Panc1 (cell line): ENCODE data around the gene BICD2. TPM values are rescaled to one million over a fixed set of nuclear protein-coding genes. Genes with fewer than 3 reads are reported as not detected.

Experiments
- ATAC-seq: fragments of 200-7000 bp; cut with Tn5 transposase; 2 replicates; pipeline ENCODE4 v1.9.1; 2020; ENCODE audit warnings: mild to moderate bottlenecking, moderate library complexity
- BruUV-seq: library from RNA; stranded (reverse); fragments of 400-500 nt; replicated peaks from 2 replicates; lab custom pipeline; 2021; lab: Mats Ljungman, UMichigan
- CTCF ChIA-PET: fragments of 300-600 bp; sonication (Branson Sonifier 250); formaldehyde crosslinking; loops from one replicate; lab custom pipeline; 2022; ENCODE audit warnings: antibody characterized with exemption; lab: Charles Lee
- POLR2A ChIA-PET: fragments of 300-600 bp; sonication (Branson Sonifier 250); formaldehyde crosslinking; loops from one replicate; lab custom pipeline; 2022; ENCODE audit warnings: antibody characterized with exemption; lab: Charles Lee
- DNase-seq: peaks from one replicate; pipeline ENCODE4 v3.0.0-alpha.2; 2010; ENCODE audit warnings: low read depth, low spot score
- H3K27ac ChIP-seq: 2 replicates; pipeline ENCODE4 v1.5.1; 2011; ENCODE audit warnings: mild to moderate bottlenecking, low read length, inconsistent platforms
- H3K27me3 ChIP-seq: fragments of 200-500 bp; sonication (Bioruptor generic); 2 replicates; pipeline ENCODE4 v1.6.0; 2014; ENCODE audit warnings: low read length, inconsistent platforms; ENCODE audit not compliant: control insufficient read depth, insufficient read depth
- H3K36me3 ChIP-seq: fragments of 200-500 bp; sonication (Bioruptor generic); 2 replicates; pipeline ENCODE4 v1.5.1; 2014; ENCODE audit warnings: inconsistent platforms, mild to moderate bottlenecking, low read length, moderate library complexity; ENCODE audit not compliant: control insufficient read depth, insufficient read depth
- H3K4me1 ChIP-seq: 2 replicates; pipeline ENCODE4 v1.5.1; 2011; ENCODE audit warnings: inconsistent platforms, mild to moderate bottlenecking, low read length, moderate library complexity; ENCODE audit not compliant: control insufficient read depth, insufficient read depth
- H3K4me3 ChIP-seq, 2 experiments: 2 replicates each; pipeline ENCODE4 v1.5.1; 2011 to 2012; ENCODE audit warnings: low read depth in 2 of 2, low read length in 2 of 2, mild to moderate bottlenecking in 2 of 2, inconsistent platforms in 1 of 2, moderate library complexity in 1 of 2
- H3K9me3 ChIP-seq: fragments of 200-500 bp; sonication (Bioruptor generic); 2 replicates; pipeline ENCODE4 v1.5.1; 2014; ENCODE audit warnings: low read depth, mild to moderate bottlenecking, inconsistent platforms, low read length, moderate library complexity; ENCODE audit not compliant: control insufficient read depth, insufficient read depth
- POLR2AphosphoS5 ChIP-seq: IDR thresholded peaks from 2 replicates; pipeline ENCODE4 v1.6.1; 2012; ENCODE audit warnings: mild to moderate bottlenecking, low read depth, low read length, moderate library complexity
- SIN3A ChIP-seq: IDR thresholded peaks from 2 replicates; pipeline ENCODE4 v1.6.1; 2012; ENCODE audit warnings: low read depth, mild to moderate bottlenecking, low read length, moderate library complexity, borderline replicate concordance; ENCODE audit not compliant: insufficient read depth
- TCF7L2 ChIP-seq: IDR thresholded peaks from 2 replicates; pipeline ENCODE4 v1.6.1; 2011; ENCODE audit warnings: mild to moderate bottlenecking, low read depth, low read length, inconsistent platforms
- in situ Hi-C: cut with HindIII; loops from 2 replicates; pipeline ENCODE4 v1.10.0; 2016; ENCODE audit warnings: low sequenced_read_pairs, low pct_unique_long_range_greater_than_20kb
- intact Hi-C: fragments of 100-400 bp; cut with micrococcal nuclease; formaldehyde crosslinking; loops from one replicate; pipeline ENCODE4 v1.10.0; 2022; ENCODE audit not compliant: unreplicated experiment
- total RNA-seq: library from RNA; stranded (reverse); gene quantifications from one replicate; pipeline ENCODE4 v1.2.1, GENCODE V29; 2021; ENCODE audit not compliant: unreplicated experiment
- TF ChIP-seq, protein P1 (sequence below): fragments of 450-650 bp; IDR thresholded peaks from 2 replicates; pipeline ENCODE4 v1.5.1; 2017; ENCODE audit warnings: mild to moderate bottlenecking
- TF ChIP-seq, protein P2 (sequence below), 2 experiments: IDR thresholded peaks; 2 replicates each; pipeline ENCODE4 v1.6.1; 2011 to 2012; ENCODE audit warnings: low read depth in 2 of 2, control low read depth in 1 of 2, low read length in 1 of 2, mild to moderate bottlenecking in 1 of 2, moderate library complexity in 1 of 2; ENCODE audit not compliant: insufficient read depth in 1 of 2

BICD2 gene
- total RNA-seq, 1 experiment from 2014 or later, result 17.3 TPM

DNA sequence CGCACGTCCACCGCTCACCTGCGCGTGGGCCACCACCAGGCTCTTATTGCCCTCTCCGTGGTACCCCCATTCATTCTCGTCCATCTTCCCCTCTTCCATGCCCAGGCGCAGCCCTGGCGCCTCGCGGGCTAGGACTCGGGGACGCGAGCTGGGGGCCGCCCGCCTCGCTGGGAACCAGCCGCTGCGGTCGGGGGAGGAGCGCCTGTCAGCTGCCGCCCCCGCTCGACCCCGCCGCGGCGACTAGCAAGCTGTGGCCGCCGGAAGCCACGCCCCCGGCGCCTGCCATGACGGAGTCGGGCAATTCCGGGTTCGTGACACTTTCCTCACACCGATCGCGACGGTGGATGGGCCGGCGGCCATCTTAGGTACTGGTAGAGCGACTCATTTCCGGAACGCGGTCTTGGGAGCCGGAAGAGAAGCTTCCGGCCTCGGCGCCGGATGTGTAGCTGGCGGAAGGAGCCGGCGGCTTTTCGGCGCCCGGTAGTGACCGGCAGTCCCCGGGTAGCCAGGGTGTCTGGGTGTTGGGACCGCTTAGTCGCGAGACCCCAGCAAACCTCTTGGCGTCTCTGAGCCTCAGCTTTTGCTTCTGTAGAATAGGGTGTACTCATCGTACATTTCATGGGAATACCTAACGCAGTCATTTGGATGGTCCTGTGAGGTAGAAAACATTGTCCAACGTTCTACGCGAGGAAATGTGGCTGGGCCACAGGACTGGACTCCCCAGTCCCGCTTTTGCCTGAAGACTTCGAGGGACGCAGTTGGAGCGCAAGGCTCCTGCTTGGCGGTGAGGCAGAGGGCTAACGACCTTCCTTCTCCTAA lies 94.5 kb downstream of the BICD2 start, which contains the start of gene IPPK:
TSS of gene IPPK (minus strand) at position 242 of the 819 bp plus-strand sequence. CDS start at position 99, 143 bp downstream.
- CTCF ChIA-PET, result interaction anchor here (1.3 kb wide), 1 partner anchor 121 kb away, joined by 4 read pairs; no protein-coding TSS in a partner anchor
- BruUV-seq, result TSS peak; percentile 97
- peaks cover 6% of the 10 kb centered on the region; the same call in 1 of the 2 replicates for H3K36me3 ChIP-seq
- in situ Hi-C loops, result no loop called here
- TF ChIP-seq, protein P1, sequence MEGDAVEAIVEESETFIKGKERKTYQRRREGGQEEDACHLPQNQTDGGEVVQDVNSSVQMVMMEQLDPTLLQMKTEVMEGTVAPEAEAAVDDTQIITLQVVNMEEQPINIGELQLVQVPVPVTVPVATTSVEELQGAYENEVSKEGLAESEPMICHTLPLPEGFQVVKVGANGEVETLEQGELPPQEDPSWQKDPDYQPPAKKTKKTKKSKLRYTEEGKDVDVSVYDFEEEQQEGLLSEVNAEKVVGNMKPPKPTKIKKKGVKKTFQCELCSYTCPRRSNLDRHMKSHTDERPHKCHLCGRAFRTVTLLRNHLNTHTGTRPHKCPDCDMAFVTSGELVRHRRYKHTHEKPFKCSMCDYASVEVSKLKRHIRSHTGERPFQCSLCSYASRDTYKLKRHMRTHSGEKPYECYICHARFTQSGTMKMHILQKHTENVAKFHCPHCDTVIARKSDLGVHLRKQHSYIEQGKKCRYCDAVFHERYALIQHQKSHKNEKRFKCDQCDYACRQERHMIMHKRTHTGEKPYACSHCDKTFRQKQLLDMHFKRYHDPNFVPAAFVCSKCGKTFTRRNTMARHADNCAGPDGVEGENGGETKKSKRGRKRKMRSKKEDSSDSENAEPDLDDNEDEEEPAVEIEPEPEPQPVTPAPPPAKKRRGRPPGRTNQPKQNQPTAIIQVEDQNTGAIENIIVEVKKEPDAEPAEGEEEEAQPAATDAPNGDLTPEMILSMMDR, result no peak
- TF ChIP-seq TCF7L2 (peak; percentile 62; the same call in 1 of the 2 replicates), SIN3A (no peak), POLR2AphosphoS5 (peak; percentile 73)
- TF ChIP-seq, protein P2, sequence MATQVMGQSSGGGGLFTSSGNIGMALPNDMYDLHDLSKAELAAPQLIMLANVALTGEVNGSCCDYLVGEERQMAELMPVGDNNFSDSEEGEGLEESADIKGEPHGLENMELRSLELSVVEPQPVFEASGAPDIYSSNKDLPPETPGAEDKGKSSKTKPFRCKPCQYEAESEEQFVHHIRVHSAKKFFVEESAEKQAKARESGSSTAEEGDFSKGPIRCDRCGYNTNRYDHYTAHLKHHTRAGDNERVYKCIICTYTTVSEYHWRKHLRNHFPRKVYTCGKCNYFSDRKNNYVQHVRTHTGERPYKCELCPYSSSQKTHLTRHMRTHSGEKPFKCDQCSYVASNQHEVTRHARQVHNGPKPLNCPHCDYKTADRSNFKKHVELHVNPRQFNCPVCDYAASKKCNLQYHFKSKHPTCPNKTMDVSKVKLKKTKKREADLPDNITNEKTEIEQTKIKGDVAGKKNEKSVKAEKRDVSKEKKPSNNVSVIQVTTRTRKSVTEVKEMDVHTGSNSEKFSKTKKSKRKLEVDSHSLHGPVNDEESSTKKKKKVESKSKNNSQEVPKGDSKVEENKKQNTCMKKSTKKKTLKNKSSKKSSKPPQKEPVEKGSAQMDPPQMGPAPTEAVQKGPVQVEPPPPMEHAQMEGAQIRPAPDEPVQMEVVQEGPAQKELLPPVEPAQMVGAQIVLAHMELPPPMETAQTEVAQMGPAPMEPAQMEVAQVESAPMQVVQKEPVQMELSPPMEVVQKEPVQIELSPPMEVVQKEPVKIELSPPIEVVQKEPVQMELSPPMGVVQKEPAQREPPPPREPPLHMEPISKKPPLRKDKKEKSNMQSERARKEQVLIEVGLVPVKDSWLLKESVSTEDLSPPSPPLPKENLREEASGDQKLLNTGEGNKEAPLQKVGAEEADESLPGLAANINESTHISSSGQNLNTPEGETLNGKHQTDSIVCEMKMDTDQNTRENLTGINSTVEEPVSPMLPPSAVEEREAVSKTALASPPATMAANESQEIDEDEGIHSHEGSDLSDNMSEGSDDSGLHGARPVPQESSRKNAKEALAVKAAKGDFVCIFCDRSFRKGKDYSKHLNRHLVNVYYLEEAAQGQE (IDR thresholded peaks at IDR 0.05; ENCODE audit: insufficient read depth in 1 of 2, low read depth in 2 of 2, low read length in 1 of 2), result 0 out of 4 replicates have a peak, but pooled peaks of 1 of the 2 experiments have one; percentile 11
- H3K4me1 ChIP-seq, result peaks cover 5% of the 10 kb centered on the region; the same call in 1 of the 2 replicates
- no peaks in the 10 kb centered on the region for H3K27me3 ChIP-seq
- peak within 1 kb of the TSS; percentile 92 to 98 for H3K4me3 ChIP-seq
- peak within 1 kb of the TSS; percentile 96 for H3K27ac ChIP-seq
- ATAC-seq (peak; percentile 96), DNase-seq (peak; percentile 76)
- intact Hi-C loops, result no loop called here
- POLR2A ChIA-PET, result interaction anchor here (0.6 kb wide), 1 partner anchor 107 kb away, joined by 7 read pairs; no protein-coding TSS in a partner anchor
- H3K9me3 ChIP-seq, result no peaks in the 10 kb centered on the region

DNA sequence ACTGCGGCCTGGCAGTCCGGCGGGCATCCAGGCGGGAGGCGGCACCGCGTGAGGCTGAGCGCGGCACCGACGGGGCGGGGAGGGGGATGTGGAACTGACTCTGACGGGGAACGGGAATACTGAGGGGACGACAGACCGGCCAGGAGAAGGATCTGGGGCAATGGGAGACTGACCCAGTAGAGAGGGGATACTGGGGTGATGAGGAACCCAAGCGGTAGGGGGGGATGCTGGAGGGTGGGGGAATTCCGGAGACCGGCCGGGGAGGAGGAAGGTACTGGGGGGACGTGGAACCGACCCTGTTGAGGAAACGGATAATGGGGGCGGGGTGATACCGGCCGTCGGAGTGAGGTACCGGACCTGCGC lies 95.1 kb downstream of the BICD2 start:
- Histone ChIP-seq H3K4me1 (peaks cover 5% of the 10 kb centered on the region; the same call in 1 of the 2 replicates), H3K9me3 (no peaks in the 10 kb centered on the region), H3K36me3 (peaks cover 6% of the 10 kb centered on the region; the same call in 1 of the 2 replicates), H3K27me3 (no peaks in the 10 kb centered on the region), H3K4me3 (peak overlapping the region; percentile 92 to 98), H3K27ac (peak overlapping the region; percentile 77)
- in situ Hi-C loops (no loop called here), intact Hi-C loops (no loop called here)
- TF ChIP-seq, protein P1, result no peak
- TF ChIP-seq, protein P2 (IDR thresholded peaks at IDR 0.05; ENCODE audit: insufficient read depth in 1 of 2, low read depth in 2 of 2, low read length in 1 of 2), result no peak
- TF ChIP-seq TCF7L2 (no peak), POLR2AphosphoS5 (no peak), SIN3A (no peak)
- DNase-seq (no peak), ATAC-seq (peak; percentile 29)
- CTCF ChIA-PET, result interaction anchor here (1.3 kb wide), 1 partner anchor 121 kb away, joined by 4 read pairs; no protein-coding TSS in a partner anchor
- BruUV-seq, result no TSS peak
- POLR2A ChIA-PET, result no interaction called here
